Activated CD4-positive, alpha-beta T cell treated with anti-CD3 and anti-CD28 coated beads for 24 hours (primary cell): ENCODE data around the gene CNIH1.
"Not testable (repeated sequence)": the region's sequence is repeated elsewhere in the genome, so short reads cannot be mapped to it uniquely, and the experiment has no call there.

ENCODE experiments used
- DNase-seq, 2 donors: peaks; one replicate each; pipeline ENCODE4 v3.0.0-alpha.2; 2020; ENCODE audit warnings: low read depth in 2 of 2

Gene CNIH1

DNA sequence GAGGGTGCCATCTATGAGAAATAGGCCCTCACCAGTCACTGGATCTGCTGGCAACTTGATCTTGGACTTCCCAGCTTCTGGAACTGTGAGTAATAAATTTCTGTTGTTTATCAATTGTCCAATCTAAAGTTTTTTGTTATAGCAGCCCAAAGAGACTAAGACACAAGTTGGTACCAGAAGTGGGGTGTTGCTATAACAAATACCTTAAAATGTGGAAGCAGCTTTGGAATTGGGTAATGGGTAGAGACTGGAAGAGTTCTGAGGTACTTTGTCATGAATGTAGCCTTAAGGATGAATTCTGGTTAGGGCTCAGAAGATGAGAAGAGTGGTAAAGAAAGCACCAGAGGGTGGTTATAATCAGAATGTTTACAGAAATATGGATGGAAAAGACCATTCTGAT is 26.1 kb upstream of the CNIH1 start:
- DNase-seq: no peak

DNA sequence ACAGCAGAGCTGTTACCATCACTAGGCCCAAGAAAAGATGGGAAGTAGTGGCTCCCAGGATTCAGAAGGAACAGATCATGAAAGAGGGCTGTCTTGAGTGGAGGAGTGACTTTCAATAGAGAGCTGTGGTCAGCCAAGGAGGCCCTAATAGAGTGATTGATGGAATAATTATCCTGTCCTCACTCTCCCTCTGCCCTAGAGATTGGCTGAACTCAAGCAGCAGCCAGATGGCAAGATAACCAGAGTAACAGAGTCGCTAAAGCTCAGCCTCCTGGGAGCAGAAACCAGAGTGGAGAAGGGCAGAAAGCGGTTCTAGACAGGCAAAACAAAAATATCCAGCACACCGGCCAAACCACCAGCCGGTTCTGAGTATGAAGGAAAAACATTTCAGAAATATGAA is 24.5 kb upstream of the CNIH1 start:
- no peak for DNase-seq

DNA sequence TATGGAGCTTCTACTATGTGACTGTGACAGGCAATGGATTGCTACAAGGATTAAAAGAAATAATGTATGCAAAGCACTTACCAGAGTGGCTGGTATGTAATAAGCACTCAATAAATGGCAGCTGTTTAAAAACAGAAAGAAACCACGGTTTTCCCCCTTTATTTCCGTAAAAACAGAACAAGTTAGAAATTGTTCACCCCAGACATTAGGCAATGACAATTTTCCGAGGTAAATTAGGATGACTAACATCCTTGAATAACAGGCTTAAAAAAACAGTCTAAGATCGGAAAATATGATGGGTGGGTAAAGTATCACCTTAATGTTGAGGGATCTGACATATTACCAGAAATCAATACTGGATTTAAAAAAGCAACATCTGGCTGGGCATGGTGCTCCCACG is 20.9 kb upstream of the CNIH1 start:
- no peak for DNase-seq

DNA sequence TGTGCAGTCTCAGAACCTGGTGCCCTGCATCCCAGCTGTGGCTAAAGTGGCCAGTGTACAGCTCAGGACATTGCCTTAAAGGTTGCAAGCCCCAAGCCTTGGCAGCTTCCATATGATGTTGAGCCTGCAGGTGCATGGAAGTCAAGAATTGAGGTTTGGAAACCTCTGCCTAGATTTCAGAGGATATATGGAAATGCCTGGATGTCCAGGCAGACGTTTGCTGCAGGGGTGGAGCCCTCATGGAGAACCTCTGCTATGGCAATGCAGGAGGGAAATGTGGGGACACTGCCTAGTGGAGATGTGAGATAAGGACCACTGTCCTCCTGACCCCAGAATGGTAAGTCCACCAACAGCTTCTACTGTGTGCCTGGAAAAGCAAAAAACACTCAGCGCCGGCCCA is 17.9 kb upstream of the CNIH1 start:
- no peak for DNase-seq

DNA sequence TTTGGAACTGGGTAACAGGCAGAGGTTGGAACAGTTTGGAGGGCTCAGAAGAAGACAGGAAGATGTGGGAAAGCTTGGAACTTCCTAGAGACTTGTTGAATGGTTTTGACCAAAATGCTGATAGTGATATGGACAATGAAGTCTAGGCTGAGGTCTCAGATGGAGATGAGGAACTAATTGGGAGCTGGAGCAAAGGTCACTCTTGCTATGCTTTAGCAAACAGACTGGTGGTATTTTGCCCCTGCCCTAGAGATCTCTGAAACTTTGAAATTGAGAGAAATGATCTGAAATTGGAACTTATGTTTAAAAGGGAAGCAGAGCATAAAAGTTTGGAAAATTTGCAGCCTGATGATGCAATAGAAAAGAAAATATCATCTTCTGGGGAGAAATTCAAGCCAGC is 17.4 kb upstream of the CNIH1 start:
- not testable (repeated sequence) for DNase-seq

DNA sequence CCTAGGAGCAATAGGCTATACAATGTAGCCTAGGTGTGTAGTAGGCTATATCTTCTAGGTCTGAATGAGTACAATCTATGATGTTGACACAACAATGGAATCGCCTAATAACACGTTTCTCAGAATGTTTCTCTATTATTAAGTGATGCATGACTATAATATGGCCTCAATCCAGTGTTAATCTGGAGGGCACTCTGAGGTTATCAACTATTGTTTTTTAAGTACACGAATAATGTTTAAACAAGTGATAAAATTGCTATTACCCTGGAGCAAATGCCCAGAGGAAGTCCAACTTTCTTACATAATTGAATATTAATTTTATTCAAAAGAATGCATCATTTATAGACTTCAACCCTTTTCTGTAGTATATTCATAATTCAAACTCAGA is 16.4 kb upstream of the CNIH1 start:
- DNase-seq: no peak

DNA sequence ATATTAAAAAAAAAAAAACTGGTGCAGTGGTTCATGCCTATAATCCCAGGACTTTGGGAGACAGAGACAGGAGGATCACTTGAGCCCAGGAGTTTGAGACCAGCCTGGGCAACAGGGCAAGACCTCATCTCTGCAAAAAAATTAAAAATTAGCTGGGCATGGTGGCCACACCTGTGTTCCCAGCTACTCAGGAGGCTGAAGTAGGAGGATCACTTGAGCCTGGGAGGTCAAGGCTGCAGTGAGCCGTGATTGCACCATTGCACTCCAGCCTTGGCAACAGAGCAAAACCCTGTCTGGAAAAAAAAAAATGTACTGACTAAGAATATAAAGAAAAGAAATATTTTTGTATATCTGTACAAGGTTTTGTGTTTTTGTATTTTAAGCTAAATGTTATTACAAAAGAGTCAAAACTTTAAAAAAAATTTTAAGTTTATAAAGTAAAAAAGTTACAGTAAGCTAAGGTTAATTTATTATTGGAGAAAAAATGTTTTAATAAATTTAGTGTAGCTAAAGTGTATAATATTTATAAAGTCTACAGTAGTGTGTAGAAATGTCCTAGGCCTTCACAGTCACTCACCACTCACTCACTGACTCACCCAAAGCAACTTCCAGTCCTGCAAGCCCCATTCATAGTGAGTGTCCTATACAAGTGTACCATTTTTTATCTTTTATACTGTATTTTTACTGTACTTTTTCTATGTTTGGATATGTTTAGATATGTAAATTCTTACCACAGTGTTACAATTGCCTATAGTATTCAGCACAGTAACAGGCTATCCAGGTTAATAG is 15.8 kb upstream of the CNIH1 start:
- not testable (repeated sequence) for DNase-seq

DNA sequence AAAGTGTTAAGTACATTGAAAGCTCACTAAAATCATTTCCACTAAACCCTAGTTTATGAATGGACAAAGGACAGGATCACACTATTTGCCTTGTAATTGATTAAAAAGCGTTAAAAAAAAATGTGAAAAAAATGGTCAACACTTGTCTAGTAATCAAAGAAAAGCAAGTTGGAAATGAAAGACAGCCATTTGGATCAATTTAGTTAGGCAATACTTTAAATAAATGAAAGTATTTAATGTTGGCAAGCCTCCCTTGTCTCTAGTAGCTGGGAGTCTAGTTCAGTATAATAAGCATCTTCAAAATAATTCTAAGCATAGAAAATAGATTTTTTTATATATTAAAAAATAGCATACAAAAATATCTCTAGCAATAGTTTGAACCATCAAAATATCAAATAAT is 14.2 kb upstream of the CNIH1 start:
- no peak for DNase-seq

DNA sequence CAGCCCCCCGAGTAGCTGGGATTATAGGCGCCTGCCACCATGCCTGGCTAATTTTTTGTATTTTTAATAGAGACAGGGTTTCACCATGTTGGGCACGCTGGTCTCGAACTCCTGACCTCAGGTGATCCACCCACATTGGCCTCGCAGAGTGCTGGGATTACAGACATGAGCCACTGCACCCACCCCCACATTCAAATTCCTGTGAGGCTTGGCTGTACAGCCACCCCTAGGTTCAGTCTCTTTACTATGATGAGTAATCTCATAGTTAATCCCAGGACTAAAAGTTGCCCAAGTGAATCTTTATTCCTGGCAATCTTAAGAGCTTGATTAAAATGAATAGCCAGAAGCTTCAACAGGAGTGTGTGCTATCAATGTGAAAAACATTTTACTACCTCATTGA is 12.8 kb upstream of the CNIH1 start:
- DNase-seq: not testable (repeated sequence)

DNA sequence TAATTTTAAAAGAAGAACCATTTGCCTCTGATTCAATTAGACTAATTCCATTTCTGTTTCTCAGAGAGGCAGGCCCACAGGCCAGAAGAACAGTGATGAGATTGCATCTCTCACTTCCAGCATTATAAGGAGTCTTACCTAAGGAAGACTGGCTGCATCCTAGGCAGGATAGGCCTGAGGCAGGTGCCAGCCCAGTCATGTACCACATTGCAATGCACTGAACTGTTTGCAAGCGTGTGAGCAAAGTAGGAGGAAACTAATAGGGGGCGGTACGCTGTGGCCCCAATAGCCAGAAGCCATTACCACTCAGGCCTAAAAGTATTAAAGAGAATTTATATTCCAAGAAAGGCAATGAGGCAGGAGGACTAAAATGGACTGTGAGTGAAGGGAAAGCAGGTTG is 12.1 kb upstream of the CNIH1 start:
- DNase-seq: no peak

DNA sequence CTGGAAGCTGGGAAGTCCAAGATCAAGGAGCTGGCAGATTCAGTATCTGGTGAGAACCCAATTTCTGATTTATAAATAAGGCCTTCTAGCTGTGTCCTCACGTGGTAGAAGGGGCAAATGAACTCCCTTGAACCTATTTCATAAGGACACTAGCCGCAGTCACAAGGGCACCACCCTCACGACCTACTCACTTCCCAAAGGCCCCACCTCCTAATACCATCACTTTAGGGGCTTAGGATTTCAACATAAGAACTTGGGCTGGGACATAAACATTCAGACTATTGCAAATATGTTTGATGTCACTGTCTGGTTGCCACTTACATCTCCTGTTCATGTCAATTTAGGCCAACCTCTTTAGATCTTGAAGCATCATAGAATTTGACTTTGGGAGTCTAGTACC is 10.8 kb upstream of the CNIH1 start:
- no peak for DNase-seq

DNA sequence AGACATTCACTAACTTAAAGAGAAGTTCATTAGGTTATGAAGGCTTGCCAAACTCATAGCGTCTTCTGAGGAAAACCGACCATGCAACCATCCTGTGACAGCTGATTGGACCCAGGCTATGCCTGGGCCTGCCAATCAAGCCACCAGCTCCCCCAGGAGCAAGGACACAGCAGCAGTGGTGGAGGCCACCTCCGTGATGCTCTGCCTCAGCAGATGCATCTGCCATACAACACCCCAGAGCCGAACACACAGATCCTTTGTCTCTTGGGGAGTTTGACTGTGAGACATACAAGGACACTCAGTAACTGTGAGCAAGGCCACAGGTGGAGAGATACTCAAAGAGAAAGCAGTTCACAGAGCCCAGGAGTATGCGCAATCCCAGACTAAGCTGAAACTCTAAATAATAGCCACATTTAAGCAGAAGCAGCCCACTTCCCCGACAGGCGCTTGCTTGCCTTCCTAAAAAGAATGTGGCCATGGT is 10.0 kb upstream of the CNIH1 start:
- DNase-seq: no peak

DNA sequence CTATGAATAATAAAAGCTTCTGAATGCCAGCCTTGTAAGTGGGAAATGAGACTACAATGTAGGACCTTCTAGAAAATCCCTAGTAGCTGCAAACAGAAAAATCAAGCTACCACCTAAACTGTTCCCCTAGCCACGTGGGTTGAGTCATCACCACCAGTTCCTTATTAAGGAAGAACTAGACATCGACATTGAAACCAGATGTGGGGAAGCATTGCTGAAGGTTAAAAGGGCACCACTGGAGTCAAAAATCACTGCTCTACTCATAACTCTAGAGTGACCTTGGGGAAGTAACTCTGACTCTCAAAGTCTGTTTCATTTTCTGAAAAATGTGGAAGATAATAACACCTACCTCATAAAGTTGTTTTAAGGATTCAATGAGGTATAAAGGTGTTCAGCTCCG is 9.4 kb upstream of the CNIH1 start:
- DNase-seq: no peak

DNA sequence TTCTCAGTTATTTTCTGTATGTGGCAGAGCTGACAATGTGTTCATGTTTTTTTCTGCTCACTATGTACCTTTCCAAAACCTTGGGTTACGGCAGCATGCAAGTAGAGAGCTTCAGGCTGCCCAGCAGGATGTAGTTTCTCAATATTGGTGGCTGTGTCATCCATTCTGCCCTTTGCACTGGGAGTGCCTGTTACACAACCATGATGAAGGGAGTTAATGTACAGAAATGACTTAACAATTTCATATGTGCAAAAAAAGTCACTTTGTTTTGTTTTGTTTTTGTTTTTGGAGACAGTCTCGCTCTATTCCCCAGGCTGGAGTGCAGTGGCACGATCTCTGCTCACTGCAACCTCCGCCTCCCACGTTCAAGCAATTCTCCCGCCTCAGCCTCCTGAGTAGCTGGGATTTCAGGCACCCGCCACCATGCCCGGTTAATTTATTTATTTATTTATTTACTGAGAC is 6.1 kb upstream of the CNIH1 start:
- no peak for DNase-seq

DNA sequence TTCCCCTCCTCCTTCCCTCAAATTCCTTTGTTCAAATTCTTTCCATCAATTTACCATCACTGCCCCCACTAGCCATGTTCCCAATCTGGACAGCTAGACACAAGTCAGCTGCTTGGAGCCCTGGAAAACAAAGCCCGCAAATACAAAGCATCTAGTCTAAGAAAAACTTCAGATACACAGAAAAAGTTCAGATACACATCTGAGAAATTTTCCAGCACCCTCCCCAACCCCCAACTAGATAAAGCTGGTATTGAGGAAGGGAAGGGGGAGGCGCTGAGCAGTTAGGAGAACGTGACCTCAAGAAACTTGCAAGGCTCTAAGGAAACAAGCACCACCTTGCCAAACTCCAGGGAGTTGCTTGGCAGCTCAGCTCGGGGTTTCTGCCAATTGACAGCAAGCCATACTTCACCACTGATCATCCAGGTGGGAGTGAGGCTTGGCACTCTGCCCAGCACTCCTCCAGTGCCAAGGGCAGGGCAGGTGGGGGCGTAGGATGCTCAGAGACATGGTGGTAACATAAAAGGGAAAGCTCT is 5.1 kb upstream of the CNIH1 start:
- no peak for DNase-seq

DNA sequence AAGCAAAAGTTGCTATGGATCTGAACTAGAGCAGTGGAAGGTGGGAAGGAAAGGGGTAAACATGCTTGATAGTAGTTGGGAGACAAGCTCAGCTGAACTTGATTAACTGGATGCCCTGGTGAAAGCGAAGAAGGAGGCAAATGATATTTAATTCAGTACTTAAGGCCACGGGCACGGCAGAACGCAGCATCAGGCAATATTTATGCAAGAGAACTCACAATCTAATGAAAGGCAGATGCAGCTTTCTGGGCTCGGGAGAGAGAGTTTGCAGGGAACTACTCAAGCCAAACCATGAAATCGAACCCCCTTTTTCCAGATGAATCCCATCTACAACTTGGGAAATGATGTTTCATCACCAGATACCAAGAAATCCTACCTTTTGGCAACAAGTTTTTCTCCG is 3.5 kb upstream of the CNIH1 start:
- no peak for DNase-seq

DNA sequence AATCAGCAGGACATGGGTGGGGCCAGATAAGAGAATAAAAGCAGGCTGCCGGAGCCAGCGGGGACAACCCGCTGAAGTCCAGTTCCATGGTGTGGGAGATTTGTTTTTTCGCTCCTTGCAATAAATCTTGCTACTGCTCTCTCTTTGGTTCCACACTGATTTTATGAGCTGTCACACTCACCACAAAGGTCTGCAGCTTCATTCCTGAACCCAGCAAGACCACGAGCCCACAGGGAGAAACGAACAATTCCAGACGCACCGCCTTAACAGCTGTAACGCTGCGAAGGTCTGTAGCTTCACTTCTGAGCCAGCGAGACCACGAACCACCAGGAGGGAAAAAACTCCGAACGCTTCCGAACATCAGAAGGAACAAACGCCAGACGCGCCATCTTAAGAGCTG is 2.8 kb upstream of the CNIH1 start:
- DNase-seq: no peak

DNA sequence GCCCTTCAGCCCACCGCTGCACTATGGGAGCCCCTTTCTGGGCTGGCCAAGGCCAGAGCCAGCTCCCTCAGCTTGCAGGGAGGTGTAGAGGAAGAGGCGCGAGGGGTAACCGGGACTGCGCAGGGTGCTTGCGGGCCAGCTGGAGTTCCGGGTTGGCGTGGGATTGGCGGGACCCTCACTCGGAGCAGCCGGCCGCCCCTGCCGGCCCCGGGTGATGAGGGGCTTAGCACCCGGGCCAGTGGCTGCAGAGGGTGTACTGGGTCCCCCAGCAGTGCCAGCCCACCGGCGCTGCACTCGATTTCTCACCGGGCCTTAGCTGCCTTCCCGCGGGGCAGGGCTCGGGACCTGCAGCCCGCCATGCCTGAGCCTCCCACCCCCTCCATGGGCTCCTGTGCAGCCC is 1.8 kb upstream of the CNIH1 start:
- DNase-seq: not testable (repeated sequence)

DNA sequence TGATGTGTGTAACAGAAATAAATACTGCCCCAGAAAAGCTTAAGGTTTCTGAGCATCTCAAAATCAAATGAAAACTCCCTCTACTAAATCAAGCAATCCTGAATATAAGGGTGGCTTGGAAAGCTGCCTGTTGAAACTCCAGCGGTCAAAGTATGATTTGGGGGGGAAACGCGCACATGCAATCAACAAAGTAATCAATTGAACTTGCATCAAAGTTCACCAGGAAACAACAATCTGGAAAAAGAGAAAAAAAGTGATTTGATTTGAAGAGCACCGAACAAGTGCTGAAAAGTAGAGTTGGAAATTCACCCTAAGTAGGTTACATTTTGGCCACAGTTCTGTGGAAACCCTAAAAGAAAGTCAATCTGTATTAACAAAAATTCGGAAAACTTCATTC is 700 bp downstream of the CNIH1 start:
- DNase-seq: no peak

DNA sequence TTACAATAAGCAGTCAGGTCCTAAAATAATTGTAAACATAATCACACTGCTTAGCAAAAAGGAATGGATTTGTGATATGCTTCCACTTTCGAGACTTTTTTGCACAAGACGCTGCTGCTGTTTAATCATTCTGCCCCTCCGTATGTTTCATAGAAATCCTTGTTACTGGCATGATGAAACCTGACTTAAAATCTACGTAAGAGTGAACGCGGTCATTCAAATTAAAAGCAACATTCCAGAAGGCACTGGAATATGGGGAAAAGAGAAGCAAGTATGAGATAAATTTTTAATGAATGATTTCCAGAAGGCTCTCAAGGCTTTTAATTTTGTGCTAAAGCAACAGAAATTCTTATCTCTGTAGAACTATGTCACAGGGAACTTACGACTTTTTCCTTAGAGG is 1.1 kb downstream of the CNIH1 start:
- DNase-seq: no peak

DNA sequence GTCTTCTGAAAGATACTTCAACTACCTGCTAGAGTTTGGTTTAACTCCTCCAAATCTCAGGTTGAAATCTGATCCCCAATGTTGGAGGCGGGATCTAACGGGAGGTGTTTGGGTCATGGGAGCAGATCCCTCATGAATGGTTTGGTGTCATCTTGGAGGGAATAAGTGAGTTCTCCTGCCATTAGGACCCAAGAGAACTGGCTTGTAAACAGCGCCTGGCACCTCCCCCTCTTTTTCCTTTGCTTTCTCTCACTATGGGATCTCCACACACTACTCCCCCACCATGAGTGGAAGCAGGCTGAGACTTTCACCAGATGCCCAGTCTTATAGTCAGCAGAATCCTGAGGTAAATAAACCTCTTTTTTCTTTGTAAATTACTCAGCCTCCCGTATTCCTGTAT is 2.5 kb downstream of the CNIH1 start:
- no peak for DNase-seq

DNA sequence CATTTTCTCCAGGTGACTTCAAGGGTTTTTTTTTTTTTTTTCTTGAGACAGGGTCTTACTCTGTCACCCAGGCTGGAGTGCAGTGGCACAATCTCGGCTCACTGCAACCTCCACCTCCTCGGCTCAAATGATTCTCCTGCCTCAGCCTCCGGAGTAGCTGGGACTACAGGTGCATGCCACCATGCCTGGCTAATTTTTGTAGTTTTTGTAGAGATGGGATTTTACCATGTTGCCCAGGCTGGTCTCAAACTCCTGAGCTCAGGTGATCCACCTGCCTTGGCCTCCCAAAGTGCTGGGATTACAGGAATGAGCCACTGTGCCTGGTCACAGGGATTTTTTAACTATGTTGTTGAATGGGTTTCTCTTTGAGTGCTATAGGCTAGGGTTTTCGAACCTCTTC is 3.2 kb downstream of the CNIH1 start:
- not testable (repeated sequence) for DNase-seq

DNA sequence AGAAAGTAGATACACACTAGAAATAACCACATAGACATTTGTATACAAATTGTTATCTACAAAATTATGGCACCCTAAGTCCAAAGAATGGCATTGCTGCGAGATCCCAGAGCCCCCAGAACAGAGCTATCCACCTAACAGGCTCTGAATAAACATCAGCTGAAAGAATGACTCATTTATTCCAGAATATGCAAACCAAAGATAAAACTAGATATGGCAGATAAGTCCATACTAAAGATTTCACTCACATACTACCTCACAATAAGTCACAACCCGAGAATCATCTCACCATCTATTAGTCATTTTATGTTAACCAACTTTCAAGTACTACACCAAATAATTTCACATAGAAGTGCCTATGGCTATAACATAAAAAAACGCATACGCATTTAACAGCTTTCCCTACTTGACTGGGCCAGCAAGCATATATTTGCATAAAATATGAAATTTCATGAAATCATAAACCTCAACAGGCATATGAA is 5.6 kb downstream of the CNIH1 start:
- no peak for DNase-seq

DNA sequence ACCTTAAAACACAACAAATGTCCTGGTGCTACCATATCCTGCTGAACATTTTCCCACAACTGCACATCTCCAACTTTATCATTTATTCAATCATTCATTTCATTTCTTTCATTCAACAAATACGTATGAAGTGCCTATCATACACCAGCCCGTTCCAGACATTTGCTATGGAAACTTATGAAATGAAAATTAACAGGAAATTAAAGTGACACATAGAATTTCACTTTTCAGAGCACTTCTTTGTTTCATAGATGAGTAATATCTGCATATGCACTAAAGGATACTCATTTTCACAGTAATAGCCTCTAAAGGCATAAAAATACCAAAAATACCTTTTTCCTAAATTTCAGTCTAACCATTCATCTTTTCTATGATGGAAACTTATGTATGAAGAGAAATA is 12.6 kb downstream of the CNIH1 start:
- no peak for DNase-seq
